ENCODE measurements around the gene RNF13.
"Not testable (repeated sequence)": the region's sequence is repeated elsewhere in the genome, so short reads cannot be mapped to it uniquely, and the experiment has no call there.

RNF13 gene

GRCh38 chr3:149796026-149796425, 17.0 kb upstream of the RNF13 start:
- DNase-seq (ENCODE audit: low read depth) = no peak

GRCh38 chr3:149800693-149801092, 12.3 kb upstream of the RNF13 start:
- no peak overlapping the region for H3K4me3 ChIP-seq (ENCODE audit: low read depth, low read length)
- no peak for DNase-seq (ENCODE audit: low read depth)

More at GRCh38 chr3:149796026-149796425, 17.0 kb upstream of the RNF13 start:
- no peak overlapping the region for H3K4me3 ChIP-seq (ENCODE audit: low read depth, low read length)

GRCh38 chr3:149801195-149801594, 11.8 kb upstream of the RNF13 start:
- no peak overlapping the region for H3K4me3 ChIP-seq (ENCODE audit: low read depth, low read length)
- no peak for DNase-seq (ENCODE audit: low read depth)

- DNase-seq (ENCODE audit: low read depth) = no peak
These were observed 11.4 kb upstream of the RNF13 start for GRCh38 chr3:149801639-149802038.

GRCh38 chr3:149806171-149806778, 6.7 kb upstream of the RNF13 start:
- no peak for DNase-seq (ENCODE audit: low read depth)

More at GRCh38 chr3:149801639-149802038, 11.4 kb upstream of the RNF13 start:
- no peak overlapping the region for H3K4me3 ChIP-seq (ENCODE audit: low read depth, low read length)

GRCh38 chr3:149808209-149808829, 4.7 kb upstream of the RNF13 start:
- H3K4me3 ChIP-seq (ENCODE audit: low read depth, low read length) = no peak overlapping the region
- peak; percentile 47 for DNase-seq (ENCODE audit: low read depth)

More at GRCh38 chr3:149806171-149806778, 6.7 kb upstream of the RNF13 start:
- no peak overlapping the region for H3K4me3 ChIP-seq (ENCODE audit: low read depth, low read length)

GRCh38 chr3:149809699-149810098, 3.3 kb upstream of the RNF13 start:
- H3K4me3 ChIP-seq (ENCODE audit: low read depth, low read length) = no peak overlapping the region
- no peak for DNase-seq (ENCODE audit: low read depth)

GRCh38 chr3:149810846-149811245, 2.2 kb upstream of the RNF13 start:
- no peak overlapping the region for H3K4me3 ChIP-seq (ENCODE audit: low read depth, low read length)
- no peak for DNase-seq (ENCODE audit: low read depth)

- DNase-seq (ENCODE audit: low read depth) = no peak
- peak overlapping the region; percentile 82 for H3K4me3 ChIP-seq (ENCODE audit: low read depth, low read length)
These were observed 830 bp upstream of the RNF13 start for GRCh38 chr3:149812165-149812605.

- H3K4me3 ChIP-seq (ENCODE audit: low read depth, low read length) = peak overlapping the region; percentile 82
- DNase-seq (ENCODE audit: low read depth) = no peak
These were observed 609 bp downstream of the RNF13 start for GRCh38 chr3:149813367-149814281.

- no peak for DNase-seq (ENCODE audit: low read depth)
- no peak overlapping the region for H3K4me3 ChIP-seq (ENCODE audit: low read depth, low read length)
These were observed 2.3 kb downstream of the RNF13 start for GRCh38 chr3:149815321-149815720.

GRCh38 chr3:149815728-149816127, 2.7 kb downstream of the RNF13 start:
- DNase-seq (ENCODE audit: low read depth) = no peak
- no peak overlapping the region for H3K4me3 ChIP-seq (ENCODE audit: low read depth, low read length)

GRCh38 chr3:149816311-149816710, 3.3 kb downstream of the RNF13 start:
- H3K4me3 ChIP-seq (ENCODE audit: low read depth, low read length) = no peak overlapping the region
- no peak for DNase-seq (ENCODE audit: low read depth)

GRCh38 chr3:149816986-149817385, 4.0 kb downstream of the RNF13 start:
- no peak overlapping the region for H3K4me3 ChIP-seq (ENCODE audit: low read depth, low read length)
- DNase-seq (ENCODE audit: low read depth) = peak; percentile 56

GRCh38 chr3:149819432-149819831, 6.4 kb downstream of the RNF13 start:
- no peak for DNase-seq (ENCODE audit: low read depth)
- no peak overlapping the region for H3K4me3 ChIP-seq (ENCODE audit: low read depth, low read length)

- DNase-seq (ENCODE audit: low read depth) = no peak
These were observed 7.2 kb downstream of the RNF13 start for GRCh38 chr3:149820183-149820582.

GRCh38 chr3:149826636-149827035, 13.6 kb downstream of the RNF13 start:
- DNase-seq (ENCODE audit: low read depth) = no peak
- no peak overlapping the region for H3K4me3 ChIP-seq (ENCODE audit: low read depth, low read length)

More at GRCh38 chr3:149820183-149820582, 7.2 kb downstream of the RNF13 start:
- H3K4me3 ChIP-seq (ENCODE audit: low read depth, low read length) = no peak overlapping the region

GRCh38 chr3:149828390-149828789, 15.4 kb downstream of the RNF13 start:
- H3K4me3 ChIP-seq (ENCODE audit: low read depth, low read length) = no peak overlapping the region
- no peak for DNase-seq (ENCODE audit: low read depth)

GRCh38 chr3:149829631-149830030, 16.6 kb downstream of the RNF13 start:
- not testable (repeated sequence) for DNase-seq (ENCODE audit: low read depth)

GRCh38 chr3:149830902-149831301, 17.9 kb downstream of the RNF13 start:
- no peak for DNase-seq (ENCODE audit: low read depth)
- no peak overlapping the region for H3K4me3 ChIP-seq (ENCODE audit: low read depth, low read length)

More at GRCh38 chr3:149829631-149830030, 16.6 kb downstream of the RNF13 start:
- H3K4me3 ChIP-seq (ENCODE audit: low read depth, low read length) = not testable (repeated sequence)

Data from skeletal muscle cell (primary cell).